DOHH2 (cell line): Measurements from ENCODE around the gene TRIM10.

Source experiments
- H3F3A ChIP-seq: fragments of 200-600 bp; sonication (generic), shearing (Covaris generic); 2 replicates; pipeline ENCODE4 v1.6.0; 2016; ENCODE audit warnings: antibody characterized with exemption, mild to moderate bottlenecking; ENCODE audit not compliant: control insufficient read depth, insufficient read depth
- H3K27ac ChIP-seq: fragments of 200-600 bp; sonication (generic); 2 replicates; pipeline ENCODE4 v1.5.1; 2014; ENCODE audit warnings: low read depth, mild to moderate bottlenecking, low read length, moderate library complexity
- H3K27me3 ChIP-seq: fragments of 200-600 bp; sonication (generic); 2 replicates; pipeline ENCODE4 v1.6.1; 2014; ENCODE audit warnings: mild to moderate bottlenecking, low read length, mixed read lengths; ENCODE audit not compliant: control insufficient read depth
- H3K36me3 ChIP-seq: fragments of 200-600 bp; sonication (generic); 2 replicates; pipeline ENCODE4 v1.6.1; 2014; ENCODE audit warnings: mild to moderate bottlenecking, low read length, moderate library complexity, mixed read lengths; ENCODE audit not compliant: control insufficient read depth
- H3K4me1 ChIP-seq: fragments of 200-600 bp; sonication (generic); 2 replicates; pipeline ENCODE4 v1.6.1; 2014; ENCODE audit warnings: mild to moderate bottlenecking, low read length, mixed read lengths; ENCODE audit not compliant: control insufficient read depth
- H3K4me2 ChIP-seq: fragments of 200-600 bp; sonication (generic); 2 replicates; pipeline ENCODE4 v1.6.0; 2014; ENCODE audit warnings: mild to moderate bottlenecking, low read length, moderate library complexity
- H3K4me3 ChIP-seq: fragments of 200-600 bp; sonication (generic); 2 replicates; pipeline ENCODE4 v1.5.1; 2014; ENCODE audit warnings: mild to moderate bottlenecking, low read length, mixed read lengths
- H3K79me2 ChIP-seq: fragments of 200-600 bp; sonication (generic); 2 replicates; pipeline ENCODE4 v1.6.1; 2014; ENCODE audit warnings: mild to moderate bottlenecking, low read length, mixed read lengths; ENCODE audit not compliant: control insufficient read depth
- H3K9me2 ChIP-seq: fragments of 200-600 bp; sonication (generic); replicated peaks from 2 replicates; pipeline ENCODE4 v1.6.1; 2014; ENCODE audit warnings: mild to moderate bottlenecking, low read length, mixed read lengths; ENCODE audit not compliant: control insufficient read depth
- H3K9me3 ChIP-seq: fragments of 200-600 bp; sonication (generic); 2 replicates; pipeline ENCODE4 v1.6.1; 2014; ENCODE audit warnings: antibody characterized with exemption, low read length, mixed read lengths; ENCODE audit not compliant: control insufficient read depth, insufficient read depth
- H4K20me1 ChIP-seq: fragments of 200-600 bp; sonication (generic); 2 replicates; pipeline ENCODE4 v1.6.0; 2014; ENCODE audit warnings: low read depth, mild to moderate bottlenecking, antibody characterized with exemption, low read length, moderate library complexity; ENCODE audit not compliant: control insufficient read depth, insufficient read depth
- EZH2phosphoT487 ChIP-seq: fragments of 200-600 bp; sonication (generic); IDR thresholded peaks from 2 replicates; pipeline ENCODE4 v1.6.1; 2017; ENCODE audit warnings: borderline replicate concordance, mild to moderate bottlenecking, antibody characterized with exemption, low read length, moderate library complexity, mixed read lengths
- TF ChIP-seq, protein P1 (sequence below): fragments of 200-600 bp; sonication (generic); IDR thresholded peaks from one replicate; pipeline ENCODE4 v1.5.1; 2014; ENCODE audit warnings: antibody characterized with exemption, mild to moderate bottlenecking, low read depth, low read length; ENCODE audit not compliant: poor library complexity, severe bottlenecking

The TRIM10 gene

DNA sequence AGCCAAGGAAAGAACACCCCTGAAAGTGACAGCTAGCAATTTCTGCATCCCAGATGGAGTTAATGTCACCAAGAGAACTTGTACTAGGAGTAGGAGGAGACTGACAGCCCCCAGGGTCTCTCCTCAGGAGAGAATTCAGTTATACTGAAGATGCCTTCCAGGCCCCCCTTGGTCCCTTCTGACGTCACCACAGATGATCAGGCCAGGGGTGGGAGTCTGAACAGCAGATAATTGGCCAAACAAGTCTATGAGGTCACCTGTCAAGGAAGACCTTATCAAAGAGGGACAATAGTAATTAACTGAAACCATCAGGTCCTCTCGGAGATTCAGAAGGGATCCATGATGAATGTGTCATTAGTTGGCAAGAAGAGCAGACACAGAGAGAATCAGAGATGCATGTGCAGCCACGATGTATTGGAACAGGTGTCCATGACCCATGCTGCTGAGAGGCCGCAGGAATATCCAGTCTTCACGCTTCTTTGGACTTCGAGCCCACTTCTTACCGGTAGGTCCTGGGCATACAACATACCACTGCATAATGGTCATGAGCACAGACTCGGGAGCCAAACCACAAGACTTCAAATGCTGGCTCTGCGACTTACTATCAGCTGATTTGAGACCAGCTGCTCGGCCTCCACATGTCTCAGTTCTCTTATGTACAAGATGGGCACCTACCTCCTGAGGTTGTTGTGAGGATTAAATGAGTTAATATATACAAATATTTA lies 10.2 kb downstream of the TRIM10 start:
- Histone ChIP-seq H3K4me3 (no peak overlapping the region), H3K27me3 (peaks cover 19% of the 10 kb centered on the region), H3F3A (no peaks in the 10 kb centered on the region), H3K4me1 (no peaks in the 10 kb centered on the region), H3K27ac (no peak overlapping the region), H3K79me2 (no peaks in the 10 kb centered on the region), H3K36me3 (no peaks in the 10 kb centered on the region), H3K9me2 (no peaks in the 10 kb centered on the region), H4K20me1 (no peaks in the 10 kb centered on the region), H3K9me3 (no peaks in the 10 kb centered on the region), H3K4me2 (no peak overlapping the region)
- TF ChIP-seq, protein P1, sequence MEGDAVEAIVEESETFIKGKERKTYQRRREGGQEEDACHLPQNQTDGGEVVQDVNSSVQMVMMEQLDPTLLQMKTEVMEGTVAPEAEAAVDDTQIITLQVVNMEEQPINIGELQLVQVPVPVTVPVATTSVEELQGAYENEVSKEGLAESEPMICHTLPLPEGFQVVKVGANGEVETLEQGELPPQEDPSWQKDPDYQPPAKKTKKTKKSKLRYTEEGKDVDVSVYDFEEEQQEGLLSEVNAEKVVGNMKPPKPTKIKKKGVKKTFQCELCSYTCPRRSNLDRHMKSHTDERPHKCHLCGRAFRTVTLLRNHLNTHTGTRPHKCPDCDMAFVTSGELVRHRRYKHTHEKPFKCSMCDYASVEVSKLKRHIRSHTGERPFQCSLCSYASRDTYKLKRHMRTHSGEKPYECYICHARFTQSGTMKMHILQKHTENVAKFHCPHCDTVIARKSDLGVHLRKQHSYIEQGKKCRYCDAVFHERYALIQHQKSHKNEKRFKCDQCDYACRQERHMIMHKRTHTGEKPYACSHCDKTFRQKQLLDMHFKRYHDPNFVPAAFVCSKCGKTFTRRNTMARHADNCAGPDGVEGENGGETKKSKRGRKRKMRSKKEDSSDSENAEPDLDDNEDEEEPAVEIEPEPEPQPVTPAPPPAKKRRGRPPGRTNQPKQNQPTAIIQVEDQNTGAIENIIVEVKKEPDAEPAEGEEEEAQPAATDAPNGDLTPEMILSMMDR: no peak
- TF ChIP-seq EZH2phosphoT487: no peak

DNA sequence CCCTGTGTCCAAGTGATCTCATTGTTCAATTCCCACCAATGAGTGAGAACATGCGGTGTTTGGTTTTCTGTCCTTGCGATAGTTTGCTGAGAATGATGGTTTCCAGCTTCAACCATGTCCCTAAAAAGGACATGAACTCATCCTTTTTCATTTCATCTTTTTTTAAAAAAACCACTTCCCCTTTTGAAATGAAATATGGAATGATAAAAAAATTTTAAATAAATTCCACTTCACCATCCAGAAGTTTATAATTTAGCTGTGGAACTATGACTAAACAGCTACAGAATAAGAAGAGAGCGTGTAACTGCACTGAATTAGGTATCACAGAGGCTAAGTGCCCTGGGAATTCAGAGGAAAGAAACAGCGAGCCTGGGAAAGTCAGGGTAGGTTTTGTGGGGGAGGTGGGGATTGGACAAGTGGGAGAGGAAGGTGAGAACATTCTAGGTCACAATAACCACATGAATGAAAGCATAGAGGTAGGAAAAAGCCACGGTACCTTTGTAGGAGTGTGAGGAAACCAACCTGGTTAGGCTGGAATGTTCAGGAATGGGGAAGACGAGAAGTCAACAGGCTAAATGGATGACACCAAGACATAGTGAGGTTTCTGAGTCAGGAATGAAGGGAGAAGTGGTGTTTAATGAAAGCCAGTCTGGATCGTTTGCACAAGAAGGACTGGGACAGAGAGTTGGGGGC lies 11.0 kb downstream of the TRIM10 start:
- no peak overlapping the region for H3K4me2 ChIP-seq
- H3K9me3 ChIP-seq: no peaks in the 10 kb centered on the region
- H3K27ac ChIP-seq: no peak overlapping the region
- no peaks in the 10 kb centered on the region for H3K9me2 ChIP-seq
- no peak overlapping the region for H3K4me3 ChIP-seq
- TF ChIP-seq EZH2phosphoT487: no peak
- TF ChIP-seq, protein P1: no peak
- H3F3A ChIP-seq: no peaks in the 10 kb centered on the region
- H3K27me3 ChIP-seq: peaks cover 20% of the 10 kb centered on the region
- no peaks in the 10 kb centered on the region for H3K36me3 ChIP-seq
- no peaks in the 10 kb centered on the region for H4K20me1 ChIP-seq
- H3K79me2 ChIP-seq: no peaks in the 10 kb centered on the region
- H3K4me1 ChIP-seq: no peaks in the 10 kb centered on the region

DNA sequence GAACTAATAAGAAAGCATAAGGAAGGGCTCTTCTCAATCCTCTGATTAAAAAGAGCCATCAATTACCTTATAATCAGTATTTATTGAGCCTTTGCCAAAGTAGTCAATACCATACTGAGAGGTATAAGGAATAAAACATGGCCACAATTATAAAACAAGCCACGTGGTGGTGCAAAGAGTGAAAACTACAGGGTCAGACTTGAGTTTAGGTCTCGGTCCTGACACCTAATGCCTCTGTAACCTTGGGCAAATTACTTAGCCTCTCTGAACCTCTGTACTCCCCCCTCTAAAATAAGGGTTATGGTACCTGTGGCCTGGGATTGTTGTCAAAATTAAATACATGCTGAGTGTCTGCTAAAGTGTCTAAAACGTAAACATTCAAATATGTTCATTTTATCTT lies 11.8 kb downstream of the TRIM10 start:
- Histone ChIP-seq H3K4me2 (no peak overlapping the region), H3K9me3 (no peaks in the 10 kb centered on the region), H3F3A (no peaks in the 10 kb centered on the region), H3K27ac (no peak overlapping the region), H3K36me3 (no peaks in the 10 kb centered on the region), H3K79me2 (no peaks in the 10 kb centered on the region), H3K4me1 (no peaks in the 10 kb centered on the region), H3K4me3 (no peak overlapping the region), H3K27me3 (peaks cover 25% of the 10 kb centered on the region), H4K20me1 (no peaks in the 10 kb centered on the region), H3K9me2 (no peaks in the 10 kb centered on the region)
- TF ChIP-seq, protein P1: no peak
- no peak for TF ChIP-seq EZH2phosphoT487
